OCI-LY7 (cell line): Measurements from ENCODE around the gene GNAZ. TPM values are rescaled to one million over a fixed set of nuclear protein-coding genes. Genes with fewer than 3 reads are reported as not detected.

Source experiments
- BruUV-seq: library from RNA; stranded (reverse); fragments of 400-500 nt; replicated peaks from 2 replicates; lab custom pipeline; 2021; lab: Mats Ljungman, UMichigan
- CTCF ChIA-PET: fragments of 300-600 bp; sonication (Branson Sonifier 250); formaldehyde crosslinking; loops from one replicate; lab custom pipeline; 2022; ENCODE audit warnings: antibody characterized with exemption; ENCODE audit not compliant: unreplicated experiment; lab: Charles Lee
- POLR2A ChIA-PET: fragments of 300-600 bp; sonication (Branson Sonifier 250); formaldehyde crosslinking; loops from one replicate; lab custom pipeline; 2022; ENCODE audit warnings: antibody characterized with exemption; lab: Charles Lee
- DNase-seq: peaks from one replicate; pipeline ENCODE4 v3.0.0-alpha.2; 2015; ENCODE audit warnings: low spot score
- H2AFZ ChIP-seq: fragments of 200-600 bp; sonication (generic), shearing (Covaris generic); 2 replicates; pipeline ENCODE4 v1.6.1; 2014; ENCODE audit warnings: mild to moderate bottlenecking, antibody characterized with exemption, low read length, moderate library complexity
- H3K27ac ChIP-seq: fragments of 200-600 bp; sonication (generic); 2 replicates; pipeline ENCODE4 v1.5.1; 2014; ENCODE audit warnings: mixed run types, low read depth, mild to moderate bottlenecking, moderate library complexity, low read length, inconsistent platforms; ENCODE audit not compliant: poor library complexity, severe bottlenecking
- H3K36me3 ChIP-seq: fragments of 200-600 bp; sonication (generic); 2 replicates; pipeline ENCODE4 v1.6.1; 2014; ENCODE audit warnings: mild to moderate bottlenecking, antibody characterized with exemption, low read length, moderate library complexity, mixed read lengths; ENCODE audit not compliant: insufficient read depth
- H3K4me1 ChIP-seq: fragments of 200-600 bp; sonication (generic); 2 replicates; pipeline ENCODE4 v1.5.1; 2014; ENCODE audit warnings: mild to moderate bottlenecking, low read length; ENCODE audit not compliant: insufficient read depth, poor library complexity, severe bottlenecking
- H3K4me2 ChIP-seq: fragments of 200-600 bp; sonication (generic); 2 replicates; pipeline ENCODE4 v1.6.1; 2014; ENCODE audit warnings: mild to moderate bottlenecking, low read length
- H3K4me3 ChIP-seq: fragments of 200-600 bp; sonication (generic); 2 replicates; pipeline ENCODE4 v1.5.1; 2014; ENCODE audit warnings: mild to moderate bottlenecking, low read depth, low read length; ENCODE audit not compliant: poor library complexity, severe bottlenecking
- H3K79me2 ChIP-seq: fragments of 200-600 bp; sonication (generic); 2 replicates; pipeline ENCODE4 v1.6.1; 2016; ENCODE audit warnings: low read depth, mild to moderate bottlenecking, low read length, moderate library complexity, mixed read lengths; ENCODE audit not compliant: insufficient read depth
- H3K9me2 ChIP-seq: fragments of 200-600 bp; sonication (generic); 2 replicates; pipeline ENCODE4 v1.6.1; 2016; ENCODE audit warnings: mild to moderate bottlenecking, low read length, mixed read lengths; ENCODE audit not compliant: insufficient read depth
- H3K9me3 ChIP-seq: fragments of 200-600 bp; sonication (generic); 2 replicates; pipeline ENCODE4 v1.6.1; 2014; ENCODE audit warnings: mild to moderate bottlenecking, mixed run types, low read length, mixed read lengths
- H4K20me1 ChIP-seq: fragments of 200-600 bp; sonication (generic); 2 replicates; pipeline ENCODE4 v1.6.1; 2014; ENCODE audit warnings: mild to moderate bottlenecking, antibody characterized with exemption, low read length, moderate library complexity, mixed read lengths; ENCODE audit not compliant: insufficient read depth
- EZH2phosphoT487 ChIP-seq: fragments of 200-600 bp; sonication (generic); IDR thresholded peaks from 2 replicates; pipeline ENCODE4 v1.6.1; 2018; ENCODE audit warnings: low read depth, borderline replicate concordance, mild to moderate bottlenecking, mixed run types, antibody characterized with exemption, low read length, moderate library complexity, mixed read lengths
- intact Hi-C: fragments of 100-400 bp; cut with micrococcal nuclease; formaldehyde crosslinking; loops from one replicate; pipeline ENCODE4 v1.10.0; 2022; ENCODE audit not compliant: unreplicated experiment
- total RNA-seq, 2 experiments: library from RNA; depleted of rRNA in 1 of 2; stranded (reverse); fragments of >200 nt in 1 of 2; shearing (Covaris generic) in 1 of 2; gene quantifications; 2 replicates each; pipeline ENCODE4 v1.2.3, GENCODE V29; 2014 to 2022
- TF ChIP-seq, protein P1 (sequence below): fragments of 200-600 bp; sonication (generic); conservative IDR thresholded peaks from 2 replicates; pipeline ENCODE4 v1.5.1; 2014; ENCODE audit warnings: mild to moderate bottlenecking, antibody characterized with exemption, low read length, moderate library complexity, mixed read lengths

The GNAZ gene
- total RNA-seq, 2 experiments from 2014 or later: 38.5 to 46.4 TPM

DNA sequence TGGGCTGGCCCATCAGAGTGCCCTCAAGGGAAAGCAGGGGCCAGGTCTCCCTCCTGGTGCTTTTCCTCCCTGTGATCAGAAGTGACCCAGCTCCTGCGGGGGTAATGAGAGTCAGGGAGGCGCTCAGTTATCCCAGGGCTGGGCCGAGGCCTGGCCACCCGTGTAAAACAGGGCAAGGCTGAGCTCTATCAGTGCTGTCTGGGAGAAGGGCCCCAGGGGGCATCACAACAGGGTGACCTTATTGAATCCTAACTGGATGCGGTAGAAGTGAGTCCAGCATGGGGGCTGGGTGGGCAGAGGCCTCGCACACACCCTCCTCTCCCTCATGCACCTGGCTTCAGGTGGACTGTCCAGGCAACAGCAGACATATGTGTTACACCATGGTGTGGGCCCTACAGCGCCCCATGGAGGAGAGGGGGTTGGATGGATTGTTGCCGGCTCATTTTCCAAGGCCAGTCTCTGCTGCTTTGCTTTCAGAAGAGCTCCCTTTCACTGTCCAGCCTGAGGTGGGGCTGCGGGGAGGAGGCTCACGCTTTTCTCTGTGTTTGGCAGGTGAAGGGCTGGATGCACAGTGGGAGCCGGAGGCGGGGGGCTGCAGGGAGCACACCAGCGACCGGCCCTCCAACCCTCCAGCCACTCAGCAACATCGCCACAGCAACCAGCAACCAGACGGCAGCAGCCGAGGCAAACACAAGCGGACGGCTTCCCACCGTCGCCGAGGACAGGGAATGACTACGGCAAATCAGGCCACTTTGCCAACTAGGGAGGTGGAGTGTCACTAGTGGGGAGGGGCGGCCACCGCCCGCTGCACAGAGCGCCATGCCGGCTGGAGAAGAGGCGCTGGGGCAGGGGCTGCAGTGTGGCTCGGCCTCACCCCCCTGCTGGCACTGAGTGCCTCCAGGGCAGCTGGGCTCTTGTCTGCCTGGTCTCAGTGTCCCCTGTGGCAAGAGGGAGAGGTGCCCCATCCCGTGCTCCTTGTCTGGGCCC, 24.7 kb downstream of the GNAZ start:
- DNase-seq: no peak
- Histone ChIP-seq H4K20me1 (no peaks in the 10 kb centered on the region), H3K4me3 (no peak overlapping the region), H3K9me2 (no peaks in the 10 kb centered on the region), H3K4me2 (no peak overlapping the region), H3K27ac (no peak overlapping the region), H3K36me3 (peaks cover 26% of the 10 kb centered on the region; the same call in 1 of the 2 replicates), H3K9me3 (no peaks in the 10 kb centered on the region), H3K79me2 (no peaks in the 10 kb centered on the region), H2AFZ (no peak overlapping the region), H3K4me1 (no peaks in the 10 kb centered on the region)
- intact Hi-C loops: no loop called here
- TF ChIP-seq, protein P1, sequence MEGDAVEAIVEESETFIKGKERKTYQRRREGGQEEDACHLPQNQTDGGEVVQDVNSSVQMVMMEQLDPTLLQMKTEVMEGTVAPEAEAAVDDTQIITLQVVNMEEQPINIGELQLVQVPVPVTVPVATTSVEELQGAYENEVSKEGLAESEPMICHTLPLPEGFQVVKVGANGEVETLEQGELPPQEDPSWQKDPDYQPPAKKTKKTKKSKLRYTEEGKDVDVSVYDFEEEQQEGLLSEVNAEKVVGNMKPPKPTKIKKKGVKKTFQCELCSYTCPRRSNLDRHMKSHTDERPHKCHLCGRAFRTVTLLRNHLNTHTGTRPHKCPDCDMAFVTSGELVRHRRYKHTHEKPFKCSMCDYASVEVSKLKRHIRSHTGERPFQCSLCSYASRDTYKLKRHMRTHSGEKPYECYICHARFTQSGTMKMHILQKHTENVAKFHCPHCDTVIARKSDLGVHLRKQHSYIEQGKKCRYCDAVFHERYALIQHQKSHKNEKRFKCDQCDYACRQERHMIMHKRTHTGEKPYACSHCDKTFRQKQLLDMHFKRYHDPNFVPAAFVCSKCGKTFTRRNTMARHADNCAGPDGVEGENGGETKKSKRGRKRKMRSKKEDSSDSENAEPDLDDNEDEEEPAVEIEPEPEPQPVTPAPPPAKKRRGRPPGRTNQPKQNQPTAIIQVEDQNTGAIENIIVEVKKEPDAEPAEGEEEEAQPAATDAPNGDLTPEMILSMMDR: no peak
- TF ChIP-seq EZH2phosphoT487: no peak
- BruUV-seq: no TSS peak
- CTCF ChIA-PET: no interaction called here
- POLR2A ChIA-PET: interaction anchor here (0.7 kb wide), 1 partner anchor 1260 kb away, joined by 3 read pairs; no protein-coding TSS in a partner anchor

DNA sequence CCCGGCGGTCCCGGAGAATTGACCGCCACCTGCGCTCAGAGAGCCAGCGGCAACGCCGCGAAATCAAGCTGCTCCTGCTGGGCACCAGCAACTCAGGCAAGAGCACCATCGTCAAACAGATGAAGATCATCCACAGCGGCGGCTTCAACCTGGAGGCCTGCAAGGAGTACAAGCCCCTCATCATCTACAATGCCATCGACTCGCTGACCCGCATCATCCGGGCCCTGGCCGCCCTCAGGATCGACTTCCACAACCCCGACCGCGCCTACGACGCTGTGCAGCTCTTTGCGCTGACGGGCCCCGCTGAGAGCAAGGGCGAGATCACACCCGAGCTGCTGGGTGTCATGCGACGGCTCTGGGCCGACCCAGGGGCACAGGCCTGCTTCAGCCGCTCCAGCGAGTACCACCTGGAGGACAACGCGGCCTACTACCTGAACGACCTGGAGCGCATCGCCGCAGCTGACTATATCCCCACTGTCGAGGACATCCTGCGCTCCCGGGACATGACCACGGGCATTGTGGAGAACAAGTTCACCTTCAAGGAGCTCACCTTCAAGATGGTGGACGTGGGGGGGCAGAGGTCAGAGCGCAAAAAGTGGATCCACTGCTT, 25.5 kb downstream of the GNAZ start:
- POLR2A ChIA-PET: no interaction called here
- H3K4me2 ChIP-seq: no peak overlapping the region
- H2AFZ ChIP-seq: no peak overlapping the region
- no peaks in the 10 kb centered on the region for H3K4me1 ChIP-seq
- CTCF ChIA-PET: no interaction called here
- no peak for DNase-seq
- no peak overlapping the region for H3K4me3 ChIP-seq
- intact Hi-C loops: no loop called here
- no TSS peak for BruUV-seq
- H3K9me2 ChIP-seq: no peaks in the 10 kb centered on the region
- H3K79me2 ChIP-seq: no peaks in the 10 kb centered on the region
- H3K9me3 ChIP-seq: no peaks in the 10 kb centered on the region
- H3K36me3 ChIP-seq: peaks cover 29% of the 10 kb centered on the region; the same call in 1 of the 2 replicates
- no peaks in the 10 kb centered on the region for H4K20me1 ChIP-seq
- no peak for TF ChIP-seq EZH2phosphoT487
- TF ChIP-seq, protein P1: no peak
- no peak overlapping the region for H3K27ac ChIP-seq
